ENCODE results near the gene KIRREL2.
"Not testable (repeated sequence)": the region's sequence is repeated elsewhere in the genome, so short reads cannot be mapped to it uniquely, and the experiment has no call there.

The KIRREL2 gene

GRCh38 chr19:35856546-35857149, at the start of gene KIRREL2:
Gene KIRREL2 (plus strand): TSS chr19:35856911. CDS start chr19:35857120, 209 bp downstream.
- no peak for DNase-seq

DNA sequence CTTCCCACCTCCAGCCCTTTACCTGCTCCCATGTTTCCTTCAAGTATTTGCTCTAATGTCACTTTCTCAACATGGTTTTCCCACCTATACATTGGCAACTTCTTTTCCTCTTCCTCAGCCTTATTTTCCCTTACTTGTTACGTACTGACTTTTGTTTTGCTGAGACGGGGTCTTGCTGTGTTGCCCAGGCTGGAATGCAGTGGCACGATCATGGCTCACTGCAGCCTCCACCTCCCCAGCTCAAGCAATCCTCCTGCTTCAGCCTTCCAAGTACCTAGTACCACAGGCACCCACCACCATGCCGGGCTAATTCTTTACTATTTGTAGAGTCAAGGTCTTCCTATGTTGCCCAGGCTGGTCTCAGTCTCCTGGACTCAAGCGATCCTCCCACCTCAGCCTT, 49.1 kb upstream of the KIRREL2 start:
- DNase-seq: no peak

GRCh38 chr19:35811317-35812219, 45.1 kb upstream of the KIRREL2 start:
- no peak for DNase-seq

GRCh38 chr19:35812220-35813042, 44.3 kb upstream of the KIRREL2 start, which contains the start of gene PRODH2:
Gene PRODH2 (minus strand): TSS chr19:35812845. CDS start chr19:35812805, 40 bp downstream.
- DNase-seq: no peak

DNA sequence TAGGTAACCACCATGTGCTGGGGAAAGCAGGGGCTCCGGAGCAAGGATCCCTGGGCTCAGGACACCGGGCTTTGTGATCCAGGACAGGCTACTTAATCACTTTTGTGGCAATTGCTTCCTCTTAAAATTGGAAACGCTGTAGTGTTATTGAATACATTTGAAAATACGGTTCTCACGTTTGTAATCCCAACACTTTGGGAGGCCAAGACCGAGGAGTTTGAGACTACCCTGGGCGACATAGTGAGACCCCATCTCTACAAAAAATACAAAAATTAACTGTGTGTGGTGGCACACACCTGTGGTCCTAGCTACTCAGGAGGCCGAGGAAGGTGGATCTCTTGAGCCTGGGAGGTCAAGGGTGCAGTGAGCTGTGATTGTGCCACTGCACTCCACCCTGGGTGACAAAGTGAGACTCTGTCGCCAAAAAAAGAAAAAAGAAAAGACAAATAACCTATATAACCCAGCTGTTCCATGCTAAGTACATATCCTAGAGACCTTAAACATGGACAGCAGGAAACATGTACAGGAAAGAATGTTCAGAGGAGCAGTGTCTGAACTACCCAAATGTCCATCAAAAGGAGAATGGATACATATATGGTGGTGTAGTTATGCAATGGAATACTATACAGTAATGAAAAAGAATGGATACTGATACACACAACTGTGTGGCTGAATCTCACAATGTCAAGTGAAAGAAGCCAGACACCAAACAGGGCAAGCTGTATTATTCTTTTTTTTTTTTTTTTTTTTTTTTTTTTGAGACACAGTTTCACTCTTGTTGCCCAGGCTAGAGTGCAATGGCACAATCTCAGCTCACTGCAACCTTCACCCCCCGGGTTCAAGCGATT, 43.4 kb upstream of the KIRREL2 start:
- DNase-seq: no peak

GRCh38 chr19:35816262-35816661, 40.4 kb upstream of the KIRREL2 start:
- DNase-seq: no peak

DNA sequence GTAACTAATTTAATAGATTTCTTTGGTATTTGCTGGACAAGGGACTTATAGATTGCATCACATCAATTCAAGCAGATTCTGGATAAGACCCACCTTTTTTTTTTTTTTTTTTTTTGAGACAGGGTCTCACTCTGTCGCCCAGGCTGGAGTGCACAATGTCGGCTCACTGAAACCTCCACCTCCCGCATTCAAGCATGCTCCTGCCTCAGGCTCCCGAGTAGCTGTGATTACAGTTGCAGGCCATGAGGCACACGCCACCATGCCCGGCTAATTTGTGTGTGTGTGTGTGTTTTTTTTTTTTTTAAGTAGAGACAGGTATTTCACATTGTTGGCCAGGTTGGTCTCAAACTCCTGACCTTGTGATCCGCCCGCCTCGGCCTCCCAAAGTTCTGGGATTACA, 39.9 kb upstream of the KIRREL2 start:
- no peak for DNase-seq

- no peak for DNase-seq
Measured at GRCh38 chr19:35818445-35818844, 38.3 kb upstream of the KIRREL2 start.

- DNase-seq: no peak
Measured at GRCh38 chr19:35822579-35822978, 34.1 kb upstream of the KIRREL2 start.

DNA sequence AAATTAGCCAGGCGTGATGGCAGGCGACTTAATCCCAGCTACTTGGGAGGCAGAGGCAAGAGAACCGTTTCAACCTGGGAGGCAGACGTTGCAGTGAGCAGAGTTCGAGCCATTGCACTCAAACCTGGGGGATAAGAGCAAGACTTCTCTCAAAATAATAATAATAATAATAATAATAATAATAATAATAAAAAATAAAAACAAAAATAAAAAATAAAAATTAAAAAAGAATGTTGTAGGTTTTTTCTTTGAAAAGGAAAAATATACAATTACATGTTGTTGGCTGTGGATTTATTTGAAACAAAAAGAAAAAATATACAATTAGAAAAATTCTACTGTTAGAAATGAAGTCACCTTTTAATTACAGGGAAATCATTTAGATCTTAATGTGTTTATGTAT, 32.6 kb upstream of the KIRREL2 start:
- no peak for DNase-seq

DNA sequence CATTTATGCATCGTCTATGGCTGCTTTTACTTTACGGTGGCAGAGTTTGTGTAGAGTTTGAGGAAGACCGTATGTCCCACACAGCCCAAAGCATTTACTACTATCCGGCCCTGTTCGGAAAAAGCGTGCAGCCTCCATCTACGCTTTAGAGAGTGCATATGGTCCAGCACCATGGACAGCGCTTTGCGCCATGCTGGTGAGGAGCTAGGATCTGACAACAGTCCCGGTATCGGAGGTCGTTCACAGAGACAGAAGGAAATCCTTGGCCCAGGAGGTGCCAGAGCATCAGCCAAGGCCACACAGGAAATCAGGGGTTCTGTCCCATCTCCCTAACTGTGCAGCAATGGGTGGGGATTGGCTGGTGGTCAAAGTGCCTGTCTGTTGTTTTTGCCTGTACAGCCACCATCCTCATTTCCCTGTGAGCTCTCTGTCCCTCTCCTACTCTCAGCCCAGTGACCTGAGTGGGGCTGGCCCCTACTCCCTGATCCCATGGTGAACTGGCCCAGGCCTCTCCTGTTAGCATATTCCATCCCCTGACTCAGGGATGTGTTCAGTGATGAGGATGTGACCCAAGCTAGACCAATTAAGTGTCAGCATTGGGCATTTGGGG, 27.9 kb upstream of the KIRREL2 start:
- DNase-seq: peak; percentile 25 to 26

DNA sequence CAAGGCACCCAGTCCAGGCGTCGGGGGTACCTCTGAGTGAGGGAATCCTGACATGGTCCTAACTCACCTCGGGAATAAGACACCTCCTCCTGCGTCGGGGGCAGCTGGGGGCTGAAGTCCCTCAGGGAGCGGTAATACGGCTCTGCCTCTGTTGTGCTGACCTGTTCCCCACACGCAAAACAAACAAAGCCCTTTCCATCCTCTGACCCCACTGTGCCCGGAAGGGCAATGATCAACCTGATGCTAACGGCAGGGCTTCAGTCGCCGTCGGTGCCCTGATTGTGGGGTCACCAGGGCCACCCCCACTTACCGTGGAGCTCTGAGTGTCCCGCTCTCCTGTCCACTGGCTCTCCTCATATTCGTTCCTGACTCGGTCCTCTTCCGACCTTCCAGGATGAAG, 25.7 kb upstream of the KIRREL2 start:
- DNase-seq: no peak

DNA sequence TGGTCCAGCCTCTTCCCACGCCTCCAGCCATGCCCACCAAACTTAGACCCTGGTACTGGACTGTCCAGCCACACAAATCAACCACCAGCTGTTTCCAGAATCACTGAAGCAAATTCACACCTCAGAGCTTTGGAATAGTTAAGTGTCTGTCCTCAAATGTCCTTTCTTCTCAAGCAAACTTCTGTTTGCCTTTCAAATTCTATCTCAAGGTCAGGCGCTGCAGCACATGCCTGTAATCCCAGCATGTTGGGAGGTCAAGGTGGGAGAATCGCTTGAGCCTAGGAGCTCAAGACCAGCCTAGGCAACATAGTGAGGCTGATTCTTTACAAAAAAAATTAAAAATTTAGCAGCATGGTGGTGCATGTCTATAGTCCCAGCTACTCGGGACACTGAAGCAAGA, 24.7 kb upstream of the KIRREL2 start:
- DNase-seq: no peak

DNA sequence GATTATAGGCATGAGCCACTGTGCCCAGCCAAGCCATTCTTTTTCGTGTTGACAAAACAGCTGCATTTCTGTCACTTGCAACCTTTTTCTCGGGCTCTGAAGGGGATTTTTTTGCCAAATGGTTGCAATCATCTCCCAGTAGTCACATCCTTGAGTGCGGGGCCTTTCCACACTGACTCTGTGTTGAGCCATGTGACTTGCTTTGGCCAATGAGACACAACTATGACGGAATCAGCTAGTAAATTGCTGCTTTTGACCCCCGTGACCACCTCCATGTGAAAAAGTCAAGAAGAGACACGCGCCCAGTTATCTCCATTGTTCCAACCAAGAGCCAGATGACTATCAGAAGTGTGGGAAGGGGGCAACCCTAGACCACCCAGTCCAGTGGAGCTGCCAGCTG, 22.7 kb upstream of the KIRREL2 start:
- no peak for DNase-seq

- DNase-seq: not testable (repeated sequence)
Measured at GRCh38 chr19:35836096-35836495, 20.6 kb upstream of the KIRREL2 start.

DNA sequence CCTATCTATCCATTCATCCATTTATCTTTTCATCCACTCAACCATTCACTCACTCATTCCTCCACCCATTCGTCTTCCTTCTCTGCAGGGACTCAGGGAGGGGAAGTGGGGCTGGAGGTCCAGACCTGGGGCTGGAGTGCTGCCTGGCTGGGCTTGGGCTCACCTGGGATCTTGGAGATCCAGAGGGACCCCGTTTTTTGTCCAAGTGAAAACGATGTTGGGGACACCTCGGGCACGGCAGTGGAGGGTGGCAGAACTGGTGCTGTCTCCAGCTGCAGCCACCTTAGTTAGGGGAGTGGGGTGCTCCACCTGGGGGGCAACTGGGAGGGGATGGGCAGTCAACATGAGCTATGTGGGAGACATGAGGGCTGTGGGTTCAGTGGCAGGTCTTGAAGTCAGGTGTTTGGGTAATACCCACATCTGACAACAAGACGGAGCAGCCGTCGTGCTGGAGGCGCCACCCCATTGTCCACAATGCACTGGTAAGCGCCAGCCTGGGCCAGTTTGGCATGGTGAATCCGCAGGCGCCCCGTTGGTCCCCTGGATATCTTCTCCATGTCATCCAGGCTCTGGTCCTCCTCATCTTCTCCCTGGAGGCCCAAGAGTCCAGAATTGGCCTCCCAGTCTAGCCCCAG, 14.6 kb upstream of the KIRREL2 start:
- no peak for DNase-seq

DNA sequence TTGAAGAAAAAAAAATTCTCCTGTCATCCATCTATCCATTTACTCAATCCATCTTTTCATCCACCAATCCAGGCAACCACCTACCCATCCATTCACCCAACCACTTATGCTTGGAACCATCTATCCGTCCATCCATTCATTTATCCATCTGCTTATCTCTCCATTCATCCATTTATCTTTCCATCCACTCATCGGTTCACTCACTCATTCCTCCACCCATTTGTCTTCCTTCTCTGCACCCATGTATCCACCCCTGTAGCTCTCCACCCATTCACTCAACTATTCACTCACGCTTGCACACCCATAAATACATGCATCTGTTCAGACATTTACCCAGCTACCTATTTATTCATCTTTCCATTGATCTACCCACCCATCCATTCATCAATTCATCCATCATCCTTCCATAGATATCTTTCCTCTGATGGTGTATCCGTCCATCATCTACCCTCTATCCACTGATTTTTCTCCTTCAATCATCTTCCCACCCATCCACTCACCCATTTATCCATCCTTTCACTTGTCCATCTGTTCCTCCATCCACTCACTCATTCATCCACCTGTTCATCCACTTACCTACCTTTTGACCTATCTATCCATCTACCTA, 13.9 kb upstream of the KIRREL2 start:
- DNase-seq: no peak

DNA sequence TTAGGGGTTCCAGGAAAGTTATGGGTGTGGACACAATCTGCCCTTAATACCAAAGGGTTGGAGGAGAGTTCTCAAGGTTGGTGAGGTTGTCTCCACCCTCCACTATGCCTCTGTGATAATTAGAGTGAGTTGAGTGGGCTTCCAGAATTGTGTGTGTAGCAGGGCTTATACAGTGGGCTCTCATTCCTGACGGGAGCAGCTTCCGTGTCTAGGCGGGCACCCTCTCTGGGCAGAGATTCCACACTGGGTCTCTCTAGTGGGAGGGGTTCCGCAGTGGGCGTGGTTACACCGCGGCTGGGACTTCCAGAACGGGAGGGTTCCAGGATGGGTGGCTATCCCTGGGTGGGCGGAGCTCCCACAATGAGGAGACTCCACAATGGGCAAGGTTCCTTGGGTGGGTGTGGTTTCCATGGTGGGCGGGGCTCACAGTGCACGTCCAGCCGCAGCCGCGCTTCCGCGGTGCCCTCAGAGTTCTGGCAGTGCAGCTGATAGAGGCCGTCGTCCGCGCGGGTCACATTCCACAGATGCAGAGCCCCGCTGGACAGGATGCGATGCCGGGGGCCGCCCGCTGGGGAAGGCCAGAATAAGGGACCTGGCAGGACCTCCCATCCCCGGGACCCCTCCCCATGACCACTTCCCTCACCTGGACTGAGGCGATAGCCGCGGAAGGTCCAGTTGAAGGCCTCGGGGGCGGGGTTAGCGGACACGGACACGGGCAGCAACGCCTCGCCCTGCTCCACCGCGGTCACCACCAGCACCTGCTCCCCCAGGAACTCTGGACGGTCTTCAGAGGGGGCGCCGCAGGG, 12.8 kb upstream of the KIRREL2 start:
- DNase-seq: no peak

GRCh38 chr19:35844482-35845214, 12.1 kb upstream of the KIRREL2 start:
- DNase-seq: no peak

Measured in CD4-positive, alpha-beta T cell treated with Interleukin-4 for 1 hour (primary cell).